H9 (cell line): ENCODE measurements around the gene RCAN2. TPM values are rescaled to one million over a fixed set of nuclear protein-coding genes. Genes with fewer than 3 reads are reported as not detected.

Source experiments
- DNase-seq: peaks from one replicate; pipeline ENCODE4 v3.0.0-alpha.2; 2017
- H2AFZ ChIP-seq: one replicate; pipeline ENCODE4 v1.6.1; 2013; ENCODE audit warnings: mild to moderate bottlenecking, low read length, control low read depth, moderate library complexity
- H2AK5ac ChIP-seq: 2 replicates; pipeline ENCODE4 v1.6.1; 2013; ENCODE audit warnings: low read length, control low read depth, mixed read lengths; ENCODE audit not compliant: insufficient read length
- H2BK120ac ChIP-seq: one replicate; pipeline ENCODE4 v1.6.1; 2013; ENCODE audit warnings: low read depth, mild to moderate bottlenecking, low read length, control low read depth, inconsistent platforms; ENCODE audit not compliant: poor library complexity, severe bottlenecking
- H2BK12ac ChIP-seq: 2 replicates; pipeline ENCODE4 v1.6.1; 2013; ENCODE audit warnings: low read length, control low read depth, mixed read lengths, low read depth; ENCODE audit not compliant: insufficient read length
- H2BK15ac ChIP-seq: 2 replicates; pipeline ENCODE4 v1.6.1; 2013; ENCODE audit warnings: low read depth, low read length, control low read depth
- H2BK20ac ChIP-seq: one replicate; pipeline ENCODE4 v1.6.1; 2013; ENCODE audit warnings: low read depth, mild to moderate bottlenecking, low read length, control low read depth, inconsistent platforms; ENCODE audit not compliant: poor library complexity, severe bottlenecking
- H2BK5ac ChIP-seq: 2 replicates; pipeline ENCODE4 v1.6.1; 2013; ENCODE audit warnings: low read length, control low read depth, mixed read lengths; ENCODE audit not compliant: insufficient read length
- H3K14ac ChIP-seq: 2 replicates; pipeline ENCODE4 v1.6.1; 2013; ENCODE audit warnings: low read length, control low read depth; ENCODE audit not compliant: insufficient read depth
- H3K18ac ChIP-seq: 2 replicates; pipeline ENCODE4 v1.6.1; 2013; ENCODE audit warnings: low read depth, mild to moderate bottlenecking, mixed read lengths, low read length, control low read depth; ENCODE audit not compliant: insufficient read length
- H3K23ac ChIP-seq: 2 replicates; pipeline ENCODE4 v1.6.1; 2013; ENCODE audit warnings: low read length, control low read depth, mixed read lengths, low read depth; ENCODE audit not compliant: insufficient read length
- H3K23me2 ChIP-seq: 2 replicates; pipeline ENCODE4 v1.6.1; 2013; ENCODE audit warnings: low read depth, mild to moderate bottlenecking, mixed read lengths, low read length, control low read depth; ENCODE audit not compliant: insufficient read length, poor library complexity, severe bottlenecking
- H3K27ac ChIP-seq: 2 replicates; pipeline ENCODE4 v1.5.1; 2013; ENCODE audit warnings: low read length, control low read depth, mixed read lengths, low read depth; ENCODE audit not compliant: insufficient read length
- H3K27me3 ChIP-seq: 2 replicates; pipeline ENCODE4 v1.6.1; 2013; ENCODE audit warnings: low read length, control low read depth, inconsistent platforms; ENCODE audit not compliant: insufficient read depth
- H3K4ac ChIP-seq: 2 replicates; pipeline ENCODE4 v1.6.1; 2013; ENCODE audit warnings: low read depth, mild to moderate bottlenecking, control low read depth, inconsistent platforms, low read length, moderate library complexity
- H3K4me1 ChIP-seq: 2 replicates; pipeline ENCODE4 v1.6.1; 2013; ENCODE audit warnings: low read length, control low read depth, inconsistent platforms; ENCODE audit not compliant: insufficient read depth
- H3K4me2 ChIP-seq: 2 replicates; pipeline ENCODE4 v1.6.1; 2013; ENCODE audit warnings: low read length, control low read depth, mixed read lengths; ENCODE audit not compliant: insufficient read length, insufficient read depth
- H3K56ac ChIP-seq: 2 replicates; pipeline ENCODE4 v1.6.1; 2013; ENCODE audit warnings: low read depth, mild to moderate bottlenecking, mixed read lengths, low read length, control low read depth; ENCODE audit not compliant: insufficient read length
- H3K79me1 ChIP-seq: 2 replicates; pipeline ENCODE4 v1.6.1; 2013; ENCODE audit warnings: low read depth, mild to moderate bottlenecking, moderate library complexity, low read length, control low read depth, inconsistent platforms; ENCODE audit not compliant: insufficient read depth, poor library complexity, severe bottlenecking
- H3K79me2 ChIP-seq: 2 replicates; pipeline ENCODE4 v1.6.1; 2013; ENCODE audit warnings: low read length, control low read depth, inconsistent platforms; ENCODE audit not compliant: insufficient read depth
- H3K9ac ChIP-seq: 2 replicates; pipeline ENCODE4 v1.6.1; 2013; ENCODE audit warnings: low read length, control low read depth, mixed read lengths; ENCODE audit not compliant: insufficient read length; ENCODE audit errors: extremely low read depth
- H3K9me3 ChIP-seq: one replicate; pipeline ENCODE4 v1.6.1; 2013; ENCODE audit warnings: low read depth, low read length, inconsistent platforms; ENCODE audit not compliant: control insufficient read depth
- H3T11ph ChIP-seq: one replicate; pipeline ENCODE4 v1.6.1; 2013; ENCODE audit warnings: mild to moderate bottlenecking, low read length, control low read depth, inconsistent platforms
- H4K20me1 ChIP-seq: one replicate; pipeline ENCODE4 v1.6.1; 2013; ENCODE audit not compliant: control insufficient read depth, insufficient read length, insufficient read depth
- H4K5ac ChIP-seq: 2 replicates; pipeline ENCODE4 v1.6.1; 2013; ENCODE audit warnings: low read depth, mild to moderate bottlenecking, mixed read lengths, low read length, control low read depth; ENCODE audit not compliant: insufficient read length
- H4K8ac ChIP-seq: replicated peaks from 2 replicates; pipeline ENCODE4 v1.6.1; 2013; ENCODE audit warnings: low read length, control low read depth, mixed read lengths, low read depth; ENCODE audit not compliant: insufficient read length
- H4K91ac ChIP-seq: 2 replicates; pipeline ENCODE4 v1.6.1; 2013; ENCODE audit warnings: low read depth, mild to moderate bottlenecking, moderate library complexity, mixed read lengths, low read length, control low read depth; ENCODE audit not compliant: insufficient read length
- H3K27ac Mint-ChIP-seq, 3 experiments: 2 replicates in 2 of 3; 3 replicates in 1 of 3; pipeline ENCODE4 v1.8.0; 2020 to 2021; ENCODE audit warnings: mixed read lengths in 3 of 3, mild to moderate bottlenecking in 1 of 3, moderate library complexity in 1 of 3
- H3K27me3 Mint-ChIP-seq: 2 replicates; pipeline ENCODE4 v1.8.0; 2021; ENCODE audit warnings: low read depth, mild to moderate bottlenecking, moderate library complexity, mixed read lengths
- H3K36me3 Mint-ChIP-seq, 3 experiments: 2 replicates in 2 of 3; 3 replicates in 1 of 3; pipeline ENCODE4 v1.8.0; 2020 to 2021; ENCODE audit warnings: low read depth in 3 of 3, mixed read lengths in 3 of 3; ENCODE audit not compliant: insufficient read depth in 1 of 3
- H3K4me1 Mint-ChIP-seq, 2 experiments: 2 replicates each; pipeline ENCODE4 v1.8.0; 2020; ENCODE audit warnings: mixed read lengths in 2 of 2
- H3K4me3 Mint-ChIP-seq, 2 experiments: 2 replicates in 1 of 2; 3 replicates in 1 of 2; pipeline ENCODE4 v1.8.0; 2020 to 2021; ENCODE audit warnings: mild to moderate bottlenecking in 2 of 2, mixed read lengths in 2 of 2, moderate library complexity in 1 of 2
- H3K9me3 Mint-ChIP-seq, 2 experiments: 2 replicates in 1 of 2; 3 replicates in 1 of 2; pipeline ENCODE4 v1.8.0; 2020; ENCODE audit warnings: mild to moderate bottlenecking in 2 of 2, mixed read lengths in 2 of 2, moderate library complexity in 1 of 2
- CTCF ChIP-seq: fragments of 200-600 bp; sonication (generic); conservative IDR thresholded peaks from 3 replicates; pipeline ENCODE4 v1.8.0; 2021; ENCODE audit warnings: antibody characterized with exemption, mild to moderate bottlenecking
- WGBS: extraction: QIAGEN DNeasy Blood & Tissue Kit; methylation state at CpG from one replicate; pipeline ENCODE4 v1.1.7; 2013; ENCODE audit warnings: missing lambda C conversion rate, low lambda C conversion rate, mixed read lengths; ENCODE audit not compliant: insufficient read length; ENCODE audit errors: extremely low coverage; 5-methylcytosine and 5-hydroxymethylcytosine counted together
- total RNA-seq: library from RNA; stranded (reverse); gene quantifications from 2 replicates; pipeline ENCODE4 v1.2.1, GENCODE V29; 2021

The RCAN2 gene
- total RNA-seq, 1 experiment from 2014 or later, result 3.0 TPM

- H3K27ac ChIP-seq, result no peak overlapping the region
These were observed 123.1 kb downstream of the RCAN2 start for GRCh38 chr6:46368169-46368536.

More at GRCh38 chr6:46368169-46368536, 123.1 kb downstream of the RCAN2 start:
- no CpG with 5 or more reads among the region's 1 CpG for WGBS
- no peak overlapping the region for H3K14ac ChIP-seq
- no peaks in the 10 kb centered on the region for H3K79me1 ChIP-seq
- no peaks in the 10 kb centered on the region for H4K20me1 ChIP-seq
- H3K36me3 Mint-ChIP-seq, result no peaks in the 10 kb centered on the region
- H3K9me3 Mint-ChIP-seq, result no peaks in the 10 kb centered on the region
- H4K91ac ChIP-seq, result no peak overlapping the region
- H3K9ac ChIP-seq, result no peak overlapping the region
- no peak overlapping the region for H3T11ph ChIP-seq
- H3K4me1 Mint-ChIP-seq, result no peaks in the 10 kb centered on the region
- H3K79me2 ChIP-seq, result no peaks in the 10 kb centered on the region
- H3K4me1 ChIP-seq, result no peaks in the 10 kb centered on the region
- no peak for TF ChIP-seq CTCF
- H3K27me3 Mint-ChIP-seq, result no peaks in the 10 kb centered on the region; the same call in 1 of the 2 replicates
- H2BK12ac ChIP-seq, result no peak overlapping the region
- no peak overlapping the region for H3K27ac Mint-ChIP-seq
- H4K8ac ChIP-seq, result no peak overlapping the region
- no peak overlapping the region for H3K4me3 Mint-ChIP-seq
- no peak overlapping the region for H3K23ac ChIP-seq
- H4K5ac ChIP-seq, result no peak overlapping the region
- no peak overlapping the region for H3K18ac ChIP-seq
- no peaks in the 10 kb centered on the region for H3K23me2 ChIP-seq
- no peak overlapping the region for H2BK120ac ChIP-seq
- DNase-seq, result no peak
- H2AK5ac ChIP-seq, result no peak overlapping the region
- H2AFZ ChIP-seq, result no peak overlapping the region
- no peak overlapping the region for H2BK15ac ChIP-seq
- no peak overlapping the region for H3K4me2 ChIP-seq
- H2BK5ac ChIP-seq, result no peak overlapping the region
- no peak overlapping the region for H2BK20ac ChIP-seq
- H3K4ac ChIP-seq, result no peak overlapping the region
- no peaks in the 10 kb centered on the region for H3K27me3 ChIP-seq
- H3K9me3 ChIP-seq, result no peaks in the 10 kb centered on the region
- H3K56ac ChIP-seq, result no peak overlapping the region
